ENCODE data around the gene MAJIN.

GRCh38 chr11:64951529-64951928, 20.4 kb downstream of the MAJIN start:
- TF ChIP-seq CTCF (IDR thresholded peaks at IDR 0.05; ENCODE audit: insufficient read depth, low read length, poor library complexity, severe bottlenecking) (no peak), EZH2phosphoT487 (conservative IDR thresholded peaks at IDR 0.05; ENCODE audit: low read length) (no peak)
